HG03097 (cell line): ENCODE results near the gene SND1.

Experiments
- ATAC-seq: cut with Tn5 transposase; IDR thresholded peaks from one replicate; pipeline ENCODE4 v1.9.1; 2021; ENCODE audit not compliant: unreplicated experiment, low FRiP score

SND1 gene

DNA sequence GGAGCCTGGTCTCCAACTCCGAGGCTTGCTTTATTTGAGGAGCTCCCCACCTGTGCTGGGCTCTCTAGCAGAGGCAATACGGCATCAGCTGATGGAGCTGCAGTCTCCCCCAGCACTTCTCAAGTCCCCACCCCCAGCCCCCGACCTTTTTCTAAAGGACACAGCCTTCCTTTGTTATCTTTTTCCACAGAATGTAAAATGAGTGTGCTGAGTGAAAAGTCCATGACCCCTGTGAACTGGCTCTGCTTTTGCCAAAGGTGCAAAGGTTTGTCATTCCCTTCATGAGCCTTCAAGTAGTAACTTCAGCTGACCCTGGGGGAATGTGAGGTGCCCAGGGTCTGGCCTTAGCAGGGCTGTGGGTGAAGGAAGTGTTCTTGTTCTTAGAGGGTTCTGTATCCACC, 353.8 kb downstream of the SND1 start:
- ATAC-seq: no peak

DNA sequence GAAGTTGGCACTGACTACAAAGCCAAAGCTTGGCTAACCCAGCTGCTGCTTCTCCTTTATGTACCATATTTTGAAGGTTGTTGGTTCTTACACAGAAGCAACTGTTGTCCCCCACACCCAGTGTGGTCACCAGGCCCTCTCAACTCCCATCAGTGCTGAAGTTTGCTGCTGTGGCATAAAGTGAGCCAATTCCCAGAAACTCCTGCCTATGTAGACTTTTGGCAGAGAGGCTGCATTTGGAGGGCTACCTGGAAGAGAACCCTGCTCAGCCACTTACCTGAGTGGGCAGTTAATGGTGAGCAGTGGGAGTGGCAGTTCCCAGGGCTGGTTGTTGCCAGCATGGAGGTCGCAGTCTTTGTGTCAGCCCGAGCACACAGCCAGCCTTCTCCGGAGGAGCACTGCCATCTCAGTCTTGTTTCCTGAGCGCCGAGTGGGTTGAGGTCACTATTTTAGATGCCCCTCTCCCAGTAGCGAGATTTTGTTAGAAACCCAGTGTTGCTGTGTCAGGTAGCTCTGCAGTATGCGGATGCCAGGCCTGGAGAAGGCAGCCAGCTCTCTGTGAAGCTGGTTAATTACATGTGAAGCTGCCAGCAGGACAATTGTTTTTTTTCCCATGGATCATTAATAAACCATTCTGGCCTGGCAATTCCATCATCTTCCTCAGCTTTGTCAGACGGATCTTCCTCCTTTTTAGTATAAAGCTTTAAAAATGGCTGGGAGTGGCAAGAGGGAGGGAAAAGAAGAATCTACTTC, 354.7 kb downstream of the SND1 start:
- no peak for ATAC-seq

DNA sequence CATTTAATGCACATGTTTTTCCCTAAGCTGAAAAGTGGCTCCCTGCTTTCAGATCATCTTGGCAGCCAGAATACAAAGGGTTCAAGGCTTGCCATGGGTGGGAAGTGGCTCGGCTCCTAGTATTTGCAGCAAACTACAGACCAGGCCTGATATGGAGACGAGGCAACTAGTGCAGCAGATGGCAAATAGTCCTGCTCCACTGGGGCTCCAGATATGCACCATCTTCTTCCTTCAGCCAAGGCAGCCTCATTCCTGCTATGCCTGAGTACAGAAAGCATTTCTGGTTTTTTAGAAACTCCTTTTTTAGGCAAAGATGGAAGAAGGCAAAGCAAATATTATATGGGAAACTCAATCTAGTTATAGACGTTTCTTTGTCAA, 355.3 kb downstream of the SND1 start:
- no peak for ATAC-seq

DNA sequence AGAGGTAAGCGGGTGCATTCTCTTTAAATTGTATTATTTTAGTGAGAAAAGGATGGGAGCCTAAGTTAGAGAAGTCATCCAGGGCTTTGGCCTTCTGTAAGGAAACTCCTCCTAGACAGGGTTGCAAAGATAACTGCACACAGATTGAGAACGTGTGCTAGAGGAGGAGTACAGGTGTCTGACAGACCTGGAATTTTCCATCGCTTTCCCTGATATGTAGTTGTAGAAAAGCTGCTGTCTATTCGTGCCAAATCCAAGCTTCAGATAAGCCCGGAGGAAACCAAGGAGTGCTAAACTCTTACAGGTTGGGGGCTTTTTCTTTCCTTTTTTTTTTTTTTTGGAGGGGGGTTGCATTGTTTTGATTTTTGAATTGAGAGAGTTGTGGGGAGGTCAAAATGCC, 356.1 kb downstream of the SND1 start:
- ATAC-seq: no peak

DNA sequence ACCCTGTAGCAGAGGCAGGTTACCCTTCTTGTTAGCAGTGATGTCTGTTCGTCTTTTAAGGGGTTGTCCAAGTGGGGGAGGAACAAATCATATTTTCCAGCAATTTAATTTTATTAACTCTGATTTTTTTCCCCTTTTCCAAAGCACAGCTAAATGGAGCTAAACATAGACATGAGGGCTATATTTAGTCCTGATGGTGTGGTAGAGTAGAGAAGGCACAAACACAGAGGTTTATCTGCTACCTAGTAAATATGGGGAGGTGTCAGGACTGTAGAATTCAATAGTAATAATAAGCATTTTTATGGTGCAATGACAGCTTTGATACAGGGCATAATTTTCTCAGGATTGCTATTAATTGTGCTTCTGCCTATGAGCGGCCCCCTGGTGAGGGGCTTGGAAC, 356.8 kb downstream of the SND1 start:
- no peak for ATAC-seq

DNA sequence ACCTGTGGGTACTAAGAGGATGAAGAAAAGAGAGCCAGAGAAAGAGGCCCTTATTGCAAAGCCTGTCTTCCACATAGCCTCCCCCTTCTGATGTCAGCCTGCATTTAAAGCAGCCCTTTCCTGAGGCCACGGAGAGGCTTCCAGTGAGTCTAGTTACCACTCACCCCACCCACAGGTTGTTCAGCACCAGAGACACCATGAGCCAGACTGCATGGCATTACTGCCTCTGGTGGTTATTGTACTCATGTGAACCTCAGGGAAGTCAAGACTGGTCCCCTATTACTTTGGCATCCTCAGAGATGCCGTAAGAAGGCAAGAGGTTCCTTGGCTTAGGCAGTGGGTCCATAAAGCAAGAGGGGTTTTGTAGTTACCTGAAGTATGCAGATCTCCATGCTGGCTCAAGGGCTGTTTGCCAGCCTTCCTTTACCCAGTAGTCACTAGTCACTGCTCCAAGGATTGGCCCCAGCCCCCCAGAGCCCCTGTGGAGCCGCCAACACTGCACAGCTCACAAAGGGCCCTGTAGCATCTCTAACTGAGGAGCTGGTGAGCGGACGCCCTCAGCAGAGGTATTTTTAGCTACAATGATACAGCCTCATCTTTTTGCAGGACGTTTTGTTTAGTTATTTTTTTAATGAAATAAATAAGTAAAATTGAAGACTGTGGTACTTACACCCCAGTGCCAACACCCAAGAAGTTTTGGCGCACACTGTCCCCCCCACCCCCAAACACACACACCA, 358.6 kb downstream of the SND1 start:
- no peak for ATAC-seq

DNA sequence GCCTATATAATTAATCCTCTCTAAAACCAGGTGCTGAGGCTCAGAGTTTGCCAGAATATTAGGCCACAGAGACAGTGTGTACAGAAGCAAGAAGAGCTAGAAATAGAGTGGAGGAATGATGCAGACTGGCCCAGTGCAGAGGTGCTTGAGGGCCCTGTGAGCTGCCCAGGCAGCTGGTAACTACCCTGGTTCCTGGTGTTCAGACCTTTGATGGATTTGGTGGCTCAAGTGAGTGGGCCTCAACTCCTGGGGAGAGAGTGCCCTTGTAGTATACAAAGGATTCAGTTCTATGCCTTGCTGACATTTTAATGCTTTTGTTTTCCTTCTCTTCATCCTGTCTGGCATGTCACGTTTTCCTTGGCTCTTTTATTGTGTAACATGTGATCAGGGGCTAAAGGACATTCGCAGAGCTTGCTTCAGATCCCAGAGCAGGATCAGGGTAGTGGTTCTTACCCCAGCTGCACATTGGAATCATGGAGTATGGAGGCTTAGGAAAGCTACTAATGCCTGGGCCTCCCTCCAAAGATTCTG, 359.2 kb downstream of the SND1 start:
- ATAC-seq: no peak

DNA sequence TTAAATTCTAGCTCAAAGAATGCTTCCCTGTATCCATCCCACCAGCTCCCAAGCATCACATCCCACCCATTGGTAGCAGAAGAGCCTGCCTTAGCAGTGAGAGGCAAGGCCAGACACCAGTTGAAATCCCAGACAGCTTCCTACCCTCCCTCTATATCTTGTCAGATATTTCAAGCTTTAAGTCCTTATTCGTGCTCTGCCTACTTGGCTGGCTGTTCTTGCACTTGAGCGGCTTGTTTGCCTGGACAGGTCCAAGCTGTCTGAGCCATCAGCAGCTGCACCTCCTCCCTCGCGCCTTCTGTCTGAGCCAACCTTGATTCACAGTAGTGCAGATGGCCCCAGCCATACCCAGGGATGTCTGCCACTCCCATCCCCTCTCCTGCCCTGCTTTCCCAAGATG, 362.8 kb downstream of the SND1 start:
- ATAC-seq: no peak

DNA sequence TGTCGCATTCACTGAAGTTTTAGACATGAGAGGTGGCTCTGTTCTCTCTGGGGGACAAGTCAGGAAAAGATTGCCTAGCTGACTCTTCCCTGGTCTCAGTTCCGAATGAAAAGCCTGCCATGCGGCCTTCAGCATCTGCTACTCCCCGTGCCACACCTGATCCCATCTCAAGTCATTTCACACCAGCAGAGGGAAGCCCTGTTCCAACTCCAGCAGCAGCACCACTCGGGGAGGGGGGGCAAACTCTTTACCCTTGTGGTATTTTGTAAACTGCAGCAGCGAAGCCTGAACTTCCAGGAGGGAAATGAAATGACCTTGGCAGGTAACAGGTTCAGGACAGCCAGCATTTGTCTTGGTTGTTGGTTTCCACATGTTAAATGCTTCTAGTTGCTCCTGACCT, 365.5 kb downstream of the SND1 start:
- no peak for ATAC-seq

DNA sequence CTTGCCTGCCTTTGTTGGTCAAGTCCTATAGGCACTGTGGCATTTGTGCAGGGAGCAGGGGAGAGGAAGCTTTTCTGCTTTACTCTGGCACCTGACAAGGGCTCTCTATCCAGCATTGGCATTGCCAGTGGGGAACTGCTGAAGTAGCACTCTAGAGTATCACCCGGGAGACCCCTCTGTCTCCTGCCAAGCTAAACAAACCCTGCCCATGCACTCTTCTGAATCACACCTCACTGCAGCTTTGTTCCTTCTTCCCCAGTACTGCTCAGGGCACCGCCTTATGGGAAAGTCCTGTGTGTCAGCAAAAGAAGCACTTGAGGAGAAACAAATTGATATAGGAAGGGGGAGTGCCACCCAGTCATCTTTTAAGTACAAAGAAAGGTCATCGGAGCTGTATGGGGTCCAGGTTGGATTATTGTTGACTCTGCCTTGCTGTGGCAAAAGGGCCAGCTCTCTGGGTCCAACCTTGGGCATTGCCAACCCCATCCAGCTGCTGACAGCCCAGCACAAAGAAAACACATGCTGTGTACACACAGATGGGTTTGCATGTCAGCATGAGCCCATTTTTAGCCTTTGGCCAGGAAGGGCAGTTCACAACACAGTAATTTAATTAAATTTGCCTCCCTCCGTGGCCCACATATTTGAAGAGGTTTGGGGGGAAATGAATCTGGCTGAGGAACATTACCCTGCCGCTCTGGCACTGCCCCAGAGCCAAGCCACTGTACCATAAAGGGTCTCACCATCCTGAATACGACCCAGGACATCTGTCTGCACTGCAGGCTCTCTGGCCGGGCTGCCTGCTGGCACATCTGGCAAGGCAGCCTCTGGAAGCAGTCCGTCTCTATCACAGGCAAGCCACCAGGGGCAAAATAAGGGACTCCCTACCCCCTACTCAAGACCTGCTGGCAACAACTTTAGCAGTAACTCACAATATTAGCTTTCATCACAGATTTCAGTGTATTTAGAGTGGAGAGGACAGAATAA, 366.2 kb downstream of the SND1 start:
- no peak for ATAC-seq

DNA sequence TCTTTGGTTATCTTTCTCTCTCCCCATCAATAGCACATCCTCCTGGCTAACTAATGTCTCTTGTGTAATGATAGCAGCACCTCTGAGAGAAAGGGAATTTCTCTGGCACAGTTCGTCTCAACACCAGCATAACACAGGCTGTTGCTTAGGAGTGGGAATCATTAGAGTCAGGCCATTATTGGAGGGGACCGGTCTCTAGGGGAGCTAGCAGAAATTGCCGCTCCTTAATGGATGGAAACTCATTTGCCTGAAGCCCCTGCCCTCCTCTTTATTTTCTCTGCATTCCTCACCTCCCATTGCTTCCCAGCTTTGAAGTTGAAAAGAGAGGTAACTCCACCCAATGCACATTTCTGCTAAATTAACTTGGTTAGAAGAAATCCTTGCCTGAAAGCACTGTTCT, 367.3 kb downstream of the SND1 start:
- ATAC-seq: no peak

DNA sequence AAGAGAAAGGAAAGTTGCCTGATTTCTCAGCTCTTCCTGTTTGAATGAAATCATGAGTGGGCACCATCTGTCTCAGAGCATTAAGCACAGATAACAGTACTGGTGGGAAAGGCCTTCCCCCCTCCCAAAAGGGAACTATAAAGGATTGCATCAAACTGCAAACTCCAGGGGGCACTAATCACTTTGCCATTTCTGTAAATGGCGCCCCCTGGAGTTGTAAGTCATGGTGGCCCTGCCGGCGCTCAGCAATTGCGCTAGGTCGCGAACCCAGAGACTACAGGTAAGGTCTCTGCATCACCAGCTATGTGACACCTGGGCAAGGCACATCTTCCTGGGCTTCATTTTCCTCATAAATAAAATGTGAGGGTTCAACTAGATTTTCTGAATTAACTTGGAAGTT, 368.2 kb downstream of the SND1 start:
- no peak for ATAC-seq

DNA sequence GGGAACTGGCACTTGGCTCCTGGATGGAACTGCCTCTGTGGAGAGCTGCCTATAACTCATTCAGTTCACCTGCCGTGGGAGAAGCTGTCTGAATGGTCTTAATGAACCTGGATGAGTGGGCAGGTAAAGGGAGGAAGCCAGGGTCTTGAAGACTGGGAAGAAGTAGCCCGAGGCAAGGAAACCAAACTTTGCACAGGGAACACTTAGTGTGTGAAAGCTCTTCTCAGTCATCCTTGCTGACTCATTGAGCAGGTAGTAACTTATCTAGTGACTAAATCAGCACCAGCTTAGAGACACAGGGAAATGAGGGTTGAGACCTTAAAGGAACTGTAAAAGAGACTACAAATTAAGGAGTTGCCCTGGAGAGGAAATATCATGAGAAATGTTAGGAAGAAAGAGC, 369.4 kb downstream of the SND1 start:
- ATAC-seq: no peak

DNA sequence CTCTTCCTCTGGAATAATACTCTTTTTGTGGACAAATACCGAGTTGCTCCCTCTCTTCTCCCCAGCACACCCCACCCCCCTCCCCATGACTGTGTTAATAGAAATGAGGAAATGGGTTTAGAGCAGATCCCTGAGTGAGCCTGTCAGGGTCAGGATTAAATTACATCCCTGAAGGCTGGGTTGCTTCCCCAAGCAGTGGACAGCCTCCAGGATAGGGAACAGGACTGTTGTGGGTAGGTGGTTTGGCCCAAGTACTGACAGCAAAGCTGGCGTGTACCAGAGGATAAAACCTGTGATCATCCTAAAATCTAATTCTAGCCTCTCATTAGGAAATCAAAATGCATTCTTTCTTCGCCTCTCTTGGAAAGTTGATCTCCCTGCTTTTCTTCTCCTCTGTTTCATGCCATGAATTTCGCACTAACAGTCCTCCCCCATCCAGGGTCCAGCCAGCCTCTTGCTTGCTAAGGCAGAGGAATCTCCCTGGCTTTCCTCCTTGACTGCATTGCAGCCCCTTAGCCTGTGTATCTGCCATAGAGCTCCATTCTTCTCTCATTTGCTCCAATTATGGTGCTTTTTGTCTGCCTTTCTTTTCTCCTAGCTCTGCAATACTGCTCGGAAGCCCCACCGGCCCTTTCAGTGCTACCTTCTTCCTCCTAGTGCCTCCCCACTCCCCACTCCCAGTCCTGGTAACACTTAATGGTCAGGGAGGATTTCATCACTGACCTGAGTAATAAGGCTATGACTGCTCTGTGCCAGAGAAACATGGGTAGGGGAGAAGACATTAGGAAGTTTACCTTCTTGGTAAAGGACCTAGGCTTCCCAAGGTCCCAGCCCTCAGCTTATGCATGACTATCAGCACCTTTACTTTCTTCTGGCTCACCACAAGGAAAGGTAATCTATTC, 370.9 kb downstream of the SND1 start:
- no peak for ATAC-seq

DNA sequence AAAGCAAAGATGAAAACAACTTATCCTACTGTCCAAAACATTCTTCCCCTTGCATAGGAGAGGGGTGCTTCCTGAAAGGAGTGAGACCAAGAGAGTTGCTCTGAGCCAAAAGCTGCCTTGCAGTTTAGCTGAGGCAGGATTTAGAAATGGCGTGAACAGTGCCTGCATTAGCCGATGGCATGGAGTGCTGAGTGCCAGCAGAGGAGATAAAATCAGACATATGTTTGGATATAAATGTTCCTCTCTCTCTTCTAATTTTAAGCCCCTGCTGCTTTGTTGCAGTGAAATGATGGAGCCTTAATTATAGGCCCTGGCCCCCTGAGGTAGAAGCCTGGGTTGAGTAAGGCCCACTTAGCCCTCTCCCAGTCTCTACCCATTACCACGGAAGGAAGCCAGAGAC, 372.2 kb downstream of the SND1 start:
- no peak for ATAC-seq

DNA sequence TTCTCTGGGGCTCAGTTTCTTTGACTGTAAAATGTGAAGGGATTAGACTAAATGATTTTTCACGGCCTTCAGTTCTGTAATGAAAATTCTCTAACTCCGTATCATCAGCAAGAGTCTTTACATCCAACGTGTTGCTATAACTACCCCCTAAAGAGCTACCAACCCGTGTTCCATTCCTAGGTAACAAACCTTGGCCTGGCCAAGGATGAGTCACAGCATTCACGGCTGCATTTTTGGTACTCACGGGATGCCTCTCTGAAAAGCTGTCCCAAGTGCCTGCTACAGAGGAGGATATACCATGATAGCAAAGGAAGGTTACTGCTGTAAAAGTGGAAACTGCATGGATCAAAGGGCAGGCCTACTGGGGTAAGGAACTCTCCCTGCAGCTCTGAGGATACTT, 373.4 kb downstream of the SND1 start:
- no peak for ATAC-seq

DNA sequence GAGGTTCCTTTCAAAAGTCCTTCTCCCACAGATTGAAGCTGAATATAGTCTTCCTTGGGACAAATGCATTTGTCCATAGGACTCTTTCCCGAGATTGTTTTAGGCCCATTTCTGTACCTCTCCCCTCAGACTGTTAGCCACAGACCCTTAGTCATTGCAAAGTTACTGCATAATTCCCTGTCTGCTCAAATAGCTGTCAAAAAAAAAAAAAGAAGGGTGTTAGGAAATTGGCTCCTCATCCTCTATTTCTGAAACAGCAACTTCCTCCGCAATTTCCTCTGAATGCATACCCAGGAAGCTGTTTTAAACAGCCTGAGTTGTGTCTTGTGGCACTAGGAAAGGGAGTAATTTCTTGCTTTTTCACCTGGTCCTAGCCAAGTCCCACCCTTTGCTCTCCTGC, 373.8 kb downstream of the SND1 start:
- ATAC-seq: no peak

DNA sequence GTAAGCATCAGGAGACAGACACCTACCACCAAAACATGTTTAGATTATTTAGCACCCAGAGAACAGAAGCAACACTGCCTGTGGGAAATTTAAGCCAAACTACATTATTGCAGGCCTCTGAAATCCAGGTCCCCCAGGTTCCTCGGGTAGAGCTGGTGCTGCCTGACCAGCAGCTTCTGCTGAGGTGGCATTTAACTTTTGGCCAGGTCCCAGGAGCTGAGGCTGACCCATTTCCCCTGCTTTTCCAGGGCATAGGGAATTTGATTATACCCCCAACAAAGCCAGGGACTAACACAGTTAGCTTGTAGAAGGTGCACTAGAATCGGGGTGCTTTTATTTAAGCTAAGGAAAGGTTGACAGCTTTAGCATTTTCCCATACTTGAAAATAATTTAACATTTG, 374.6 kb downstream of the SND1 start:
- ATAC-seq: no peak

DNA sequence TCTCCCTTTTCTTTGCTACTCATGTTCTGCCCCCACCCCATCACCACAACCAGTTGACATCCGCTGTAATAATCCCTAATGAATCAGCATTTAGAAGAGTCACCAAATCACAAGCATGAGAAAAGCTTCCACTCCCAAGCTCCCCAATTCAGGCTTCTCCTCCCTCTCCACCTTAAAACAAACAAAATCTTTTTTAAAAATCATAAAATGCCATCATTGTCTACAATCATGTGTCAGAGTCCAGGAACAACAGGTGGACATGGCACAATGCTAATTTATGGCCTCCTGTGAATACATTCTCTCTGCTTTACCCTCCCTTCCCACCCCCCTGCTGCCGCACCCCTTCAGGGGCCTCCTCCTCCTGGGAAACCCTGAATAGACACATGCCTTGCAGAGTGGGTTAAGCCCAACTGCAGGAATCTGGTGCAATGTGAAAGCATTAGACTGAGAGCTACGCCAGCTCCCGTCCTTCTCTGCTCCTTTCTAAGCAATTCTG, 375.5 kb downstream of the SND1 start:
- ATAC-seq: no peak
